Thoracic aorta (tissue), 2 donors: Measurements from ENCODE around the gene HYDIN. TPM values are rescaled to one million over a fixed set of nuclear protein-coding genes. Genes with fewer than 3 reads are reported as not detected.

Source experiments
- ATAC-seq: fragments of 150-250 bp; one replicate; pipeline ENCODE4 v1.8.0; 2017; ENCODE audit warnings: low read depth; ENCODE audit not compliant: insufficient number of reproducible peaks, low FRiP score
- DNase-seq: peaks from one replicate; pipeline ENCODE4 v3.0.0-alpha.2; 2020; ENCODE audit warnings: low spot score
- H3K27ac ChIP-seq, 2 donors: fragments of 200-600 bp; sonication (generic); 1 replicate in 1 of 2; 2 replicates in 1 of 2; pipeline ENCODE4 v1.5.1; 2016; ENCODE audit warnings: mild to moderate bottlenecking in 2 of 2, moderate library complexity in 2 of 2
- H3K27me3 ChIP-seq: fragments of 200-600 bp; sonication (generic); replicated peaks from 2 replicates; pipeline ENCODE4 v1.6.0; 2016; ENCODE audit warnings: mild to moderate bottlenecking; ENCODE audit not compliant: insufficient read depth
- H3K36me3 ChIP-seq: fragments of 200-600 bp; sonication (generic); one replicate; pipeline ENCODE4 v1.5.1; 2016
- H3K4me1 ChIP-seq, 2 donors: fragments of 200-600 bp; sonication (generic); 1 replicate in 1 of 2; 2 replicates in 1 of 2; pipeline versions ENCODE4 v1.5.1 to v1.6.0; 2016; ENCODE audit warnings: low read depth in 2 of 2, mild to moderate bottlenecking in 1 of 2; ENCODE audit not compliant: control insufficient read depth in 1 of 2
- H3K4me3 ChIP-seq: fragments of 200-600 bp; sonication (generic); 2 replicates; pipeline ENCODE4 v1.5.1; 2016; ENCODE audit warnings: mild to moderate bottlenecking
- H3K9me3 ChIP-seq: fragments of 200-600 bp; sonication (generic); 2 replicates; pipeline ENCODE4 v1.5.1; 2016
- total RNA-seq, 2 donors: library from RNA; depleted of rRNA; stranded (reverse); fragments of >200 nt; gene quantifications; one replicate each; pipeline versions ENCODE4 v1.1.0 to v1.2.3, GENCODE V29; 2016
- TF ChIP-seq, protein P1 (sequence below): fragments of 200-600 bp; sonication (generic); IDR thresholded peaks from one replicate; pipeline ENCODE4 v1.5.1; 2019; ENCODE audit warnings: antibody characterized with exemption

Gene HYDIN
- total RNA-seq, 2 donors from 2014 or later: 4.3 to 5.4 TPM

DNA sequence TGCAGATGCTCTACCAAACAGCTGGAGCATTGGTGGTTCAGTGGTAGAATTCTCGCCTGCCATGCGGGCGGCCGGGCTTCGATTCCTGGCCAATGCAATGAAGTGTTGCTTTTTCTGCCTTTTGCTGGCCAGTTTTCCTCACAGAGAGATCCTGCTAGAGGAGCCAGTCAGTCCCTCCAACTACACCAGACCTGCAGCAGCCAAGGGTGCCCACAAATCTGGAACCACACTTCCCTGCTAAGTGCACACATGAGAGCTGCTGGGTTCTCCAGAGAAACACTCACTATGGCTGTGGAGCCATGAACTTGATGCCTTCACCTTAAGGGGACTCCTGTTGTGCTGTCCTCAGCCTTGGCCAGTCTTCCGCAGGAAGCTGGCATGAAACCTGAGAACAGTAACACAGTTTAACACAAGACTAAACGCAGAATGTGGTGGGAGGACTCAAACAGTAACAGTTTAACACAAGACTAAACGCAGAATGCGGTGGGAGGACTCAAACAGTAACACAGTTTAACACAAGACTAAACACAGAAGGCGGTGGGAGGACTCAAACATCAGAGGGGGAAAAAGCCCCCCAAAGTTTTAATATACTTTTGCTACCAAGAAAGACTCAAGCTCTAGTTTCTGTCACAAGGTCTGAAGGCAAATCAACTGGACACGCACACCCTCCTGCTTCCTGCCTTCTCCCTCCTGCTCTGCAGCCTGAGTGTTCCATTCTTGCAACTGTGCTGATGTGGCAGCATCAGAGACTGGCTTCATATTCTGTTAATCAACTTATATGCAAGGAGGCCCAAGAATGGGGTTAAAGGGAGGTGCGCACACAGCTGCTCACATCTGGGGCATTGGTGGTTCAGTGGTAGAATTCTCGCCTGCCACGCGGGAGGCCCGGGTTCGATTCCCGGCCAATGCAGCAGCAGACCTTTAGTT, 441.6 kb downstream of the HYDIN start:
- Histone ChIP-seq H3K27me3 (no peaks in the 10 kb centered on the region), H3K4me1 (no peaks in the 10 kb centered on the region), H3K27ac (no peak overlapping the region), H3K9me3 (no peaks in the 10 kb centered on the region), H3K4me3 (no peak overlapping the region), H3K36me3 (peaks cover 22% of the 10 kb centered on the region)
- TF ChIP-seq, protein P1, sequence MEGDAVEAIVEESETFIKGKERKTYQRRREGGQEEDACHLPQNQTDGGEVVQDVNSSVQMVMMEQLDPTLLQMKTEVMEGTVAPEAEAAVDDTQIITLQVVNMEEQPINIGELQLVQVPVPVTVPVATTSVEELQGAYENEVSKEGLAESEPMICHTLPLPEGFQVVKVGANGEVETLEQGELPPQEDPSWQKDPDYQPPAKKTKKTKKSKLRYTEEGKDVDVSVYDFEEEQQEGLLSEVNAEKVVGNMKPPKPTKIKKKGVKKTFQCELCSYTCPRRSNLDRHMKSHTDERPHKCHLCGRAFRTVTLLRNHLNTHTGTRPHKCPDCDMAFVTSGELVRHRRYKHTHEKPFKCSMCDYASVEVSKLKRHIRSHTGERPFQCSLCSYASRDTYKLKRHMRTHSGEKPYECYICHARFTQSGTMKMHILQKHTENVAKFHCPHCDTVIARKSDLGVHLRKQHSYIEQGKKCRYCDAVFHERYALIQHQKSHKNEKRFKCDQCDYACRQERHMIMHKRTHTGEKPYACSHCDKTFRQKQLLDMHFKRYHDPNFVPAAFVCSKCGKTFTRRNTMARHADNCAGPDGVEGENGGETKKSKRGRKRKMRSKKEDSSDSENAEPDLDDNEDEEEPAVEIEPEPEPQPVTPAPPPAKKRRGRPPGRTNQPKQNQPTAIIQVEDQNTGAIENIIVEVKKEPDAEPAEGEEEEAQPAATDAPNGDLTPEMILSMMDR: no peak
- DNase-seq (no peak), ATAC-seq (no peak)

DNA sequence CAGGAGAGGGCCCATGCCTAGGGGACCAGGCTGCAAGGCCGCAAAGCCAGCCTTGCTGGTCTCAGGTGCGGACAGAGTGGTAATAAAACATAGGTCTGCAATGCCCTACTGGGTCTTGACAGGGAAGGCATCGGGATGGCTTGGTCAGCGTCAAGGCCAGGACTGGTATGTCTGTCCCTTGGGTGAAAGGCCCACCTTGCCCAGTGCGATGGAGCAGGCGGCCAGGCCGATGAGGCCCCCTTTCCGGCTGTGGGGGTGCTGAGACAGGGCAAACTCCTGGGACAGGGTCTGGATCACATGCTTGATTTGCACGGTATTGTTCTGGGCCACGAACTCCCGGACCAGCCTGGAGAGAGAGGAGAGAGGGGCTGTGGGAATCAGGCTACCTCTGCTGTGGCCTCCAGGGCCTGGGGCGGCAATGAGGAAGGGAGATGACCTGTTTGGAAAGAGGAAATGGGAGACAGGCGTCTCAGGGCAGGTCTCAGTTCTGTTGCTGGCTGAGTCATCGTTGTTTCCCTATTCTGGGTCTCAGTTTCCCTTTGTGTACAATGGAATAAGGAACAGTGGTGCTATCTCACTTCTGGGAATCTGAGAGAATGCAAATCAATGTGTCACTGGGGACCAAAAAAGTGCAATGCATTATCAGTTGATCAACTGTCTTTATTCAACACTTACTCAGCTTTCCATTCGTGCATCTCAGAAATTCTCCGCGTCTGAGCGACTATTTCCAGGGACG, 444.3 kb downstream of the HYDIN start:
- Histone ChIP-seq H3K27ac (no peak overlapping the region), H3K36me3 (peaks cover 47% of the 10 kb centered on the region), H3K4me3 (no peak overlapping the region), H3K4me1 (no peaks in the 10 kb centered on the region), H3K27me3 (no peaks in the 10 kb centered on the region), H3K9me3 (no peaks in the 10 kb centered on the region)
- TF ChIP-seq, protein P1: no peak
- ATAC-seq (no peak), DNase-seq (no peak)

DNA sequence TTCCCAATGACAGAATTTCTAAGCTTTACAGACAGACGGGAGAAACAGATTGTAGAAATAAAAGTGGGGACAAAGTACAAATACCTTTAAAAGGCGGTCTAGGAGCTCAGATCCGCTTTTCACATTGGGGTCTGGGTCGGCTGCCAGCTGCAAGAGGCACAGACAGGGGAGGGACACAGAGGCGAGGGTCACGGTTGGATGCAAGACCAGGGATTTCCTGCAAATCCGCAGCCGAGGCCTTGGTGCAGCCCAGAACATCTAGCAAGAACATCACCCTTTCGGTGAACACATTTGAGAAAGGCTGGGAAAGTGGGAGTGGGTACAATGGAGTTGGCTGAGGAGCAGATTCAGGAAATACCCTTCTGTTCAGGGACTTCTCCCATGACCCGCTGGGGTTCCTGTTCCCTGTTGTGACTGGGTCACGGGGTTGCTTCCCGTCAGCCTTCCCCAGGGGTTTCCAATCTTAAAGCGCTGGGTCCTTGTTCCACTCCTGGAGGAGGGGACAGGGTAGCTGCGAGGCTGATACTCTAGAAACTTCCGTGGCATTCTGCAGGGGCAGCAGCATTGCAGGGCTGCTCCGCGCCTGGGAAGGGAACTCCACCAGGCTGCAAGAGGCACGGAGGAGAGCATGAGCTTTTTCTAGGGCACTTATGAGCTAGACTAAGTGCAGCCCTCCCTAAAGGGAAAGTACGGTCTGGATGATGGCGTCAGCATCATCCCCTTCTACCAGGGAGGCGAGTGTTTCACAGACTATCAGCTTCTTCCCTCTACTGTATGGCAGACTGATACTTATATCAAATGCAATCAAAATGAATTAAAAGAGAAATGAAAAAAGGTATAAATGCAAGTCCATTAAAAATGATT, 445.6 kb downstream of the HYDIN start:
- TF ChIP-seq, protein P1: no peak
- no peak overlapping the region for H3K4me3 ChIP-seq
- H3K27ac ChIP-seq: no peak overlapping the region
- H3K27me3 ChIP-seq: no peaks in the 10 kb centered on the region
- H3K9me3 ChIP-seq: no peaks in the 10 kb centered on the region
- H3K36me3 ChIP-seq: peaks cover 55% of the 10 kb centered on the region
- ATAC-seq (no peak), DNase-seq (no peak)
- no peaks in the 10 kb centered on the region for H3K4me1 ChIP-seq

DNA sequence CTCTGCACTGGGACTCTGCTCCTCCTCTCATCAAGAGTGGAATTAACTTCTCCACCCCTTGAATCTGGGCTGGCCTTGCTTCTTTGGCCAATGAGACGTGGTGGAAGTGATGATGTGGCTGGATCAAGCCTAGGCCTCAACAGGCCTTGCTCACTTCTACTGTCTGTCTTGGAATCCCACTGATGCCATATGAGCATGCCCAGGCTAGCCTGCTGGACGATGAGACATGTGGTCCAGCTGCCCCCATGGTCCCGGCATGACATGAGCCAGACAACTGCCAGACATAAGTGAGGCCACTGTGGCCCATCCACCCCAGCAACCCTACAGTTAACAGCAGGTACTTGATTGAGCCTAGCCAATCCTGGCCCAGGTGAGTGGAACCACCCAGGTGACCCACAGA, 448.3 kb downstream of the HYDIN start:
- H3K27me3 ChIP-seq: no peaks in the 10 kb centered on the region
- H3K9me3 ChIP-seq: no peaks in the 10 kb centered on the region
- DNase-seq (no peak), ATAC-seq (no peak)
- no peak overlapping the region for H3K27ac ChIP-seq
- TF ChIP-seq, protein P1: no peak
- H3K4me1 ChIP-seq: peaks cover 0 to 7% of the 10 kb centered on the region in 2 donors
- peaks cover 59% of the 10 kb centered on the region for H3K36me3 ChIP-seq
- H3K4me3 ChIP-seq: no peak overlapping the region
